Measurements from ENCODE around the gene RIGI.
A peak's percentile ranks its signal among the peaks of the same experiment; 100 is the strongest.
"Not testable (repeated sequence)": the region's sequence is repeated elsewhere in the genome, so short reads cannot be mapped to it uniquely, and the experiment has no call there.

The RIGI gene

GRCh38 chr9:32551276-32552051 lies 25.5 kb upstream of the RIGI start:
- H3K27ac Mint-ChIP-seq = peak overlapping the region; percentile 94
- intact Hi-C loops (cut with micrococcal nuclease) = loop anchor here (1.0 kb wide), 2 partner anchors 21 to 167 kb away; partner anchors contain the start of gene ACO1
- no peaks in the 10 kb centered on the region for H3K27me3 Mint-ChIP-seq
- no peaks in the 10 kb centered on the region for H3K9me3 Mint-ChIP-seq
- H3K36me3 Mint-ChIP-seq (ENCODE audit: low read depth) = peaks cover 61% of the 10 kb centered on the region
- H3K4me1 Mint-ChIP-seq (ENCODE audit: low read depth) = peaks cover 38% of the 10 kb centered on the region
- peak overlapping the region; percentile 83 for H3K4me3 Mint-ChIP-seq

- peaks cover 61% of the 10 kb centered on the region for H3K36me3 Mint-ChIP-seq (ENCODE audit: low read depth)
- H3K4me3 Mint-ChIP-seq = peak overlapping the region; percentile 83
- no peaks in the 10 kb centered on the region for H3K27me3 Mint-ChIP-seq
- peak overlapping the region; percentile 94 for H3K27ac Mint-ChIP-seq
- peaks cover 31% of the 10 kb centered on the region for H3K4me1 Mint-ChIP-seq (ENCODE audit: low read depth)
- H3K9me3 Mint-ChIP-seq = no peaks in the 10 kb centered on the region
- intact Hi-C loops (cut with micrococcal nuclease) = loop anchor here (1.0 kb wide), 1 partner anchor 24 kb away; the partner anchor contains the start of gene RIGI
Measured at GRCh38 chr9:32550562-32551275, 24.7 kb upstream of the RIGI start.

DNA sequence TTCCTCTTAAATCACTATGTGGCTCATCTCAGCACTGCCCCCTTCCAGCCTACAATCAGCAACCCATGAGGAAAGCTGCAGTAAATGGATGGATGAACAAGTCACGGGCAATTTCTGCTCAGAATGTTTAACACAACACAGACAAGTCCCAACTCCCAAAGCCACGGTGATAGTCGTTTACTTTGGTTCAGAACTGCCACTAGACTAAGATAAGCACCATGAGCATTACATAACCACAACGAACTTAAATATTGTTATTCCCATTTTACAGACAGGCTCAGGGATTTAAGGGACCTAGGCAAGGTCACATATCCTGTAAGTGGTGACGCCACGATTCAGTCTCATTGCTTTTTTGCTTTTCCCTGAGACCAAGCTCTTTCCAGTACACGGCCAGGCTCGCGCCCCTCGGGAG lies 24.2 kb upstream of the RIGI start:
- Mint-ChIP-seq H3K36me3 (ENCODE audit: low read depth) (peaks cover 61% of the 10 kb centered on the region), H3K27ac (peak overlapping the region; percentile 94), H3K9me3 (no peaks in the 10 kb centered on the region), H3K27me3 (no peaks in the 10 kb centered on the region), H3K4me1 (ENCODE audit: low read depth) (peaks cover 30% of the 10 kb centered on the region), H3K4me3 (peak overlapping the region; percentile 83)
- intact Hi-C loops (cut with micrococcal nuclease) = loop anchor here (1.0 kb wide), 1 partner anchor 24 kb away; the partner anchor contains the start of gene RIGI

DNA sequence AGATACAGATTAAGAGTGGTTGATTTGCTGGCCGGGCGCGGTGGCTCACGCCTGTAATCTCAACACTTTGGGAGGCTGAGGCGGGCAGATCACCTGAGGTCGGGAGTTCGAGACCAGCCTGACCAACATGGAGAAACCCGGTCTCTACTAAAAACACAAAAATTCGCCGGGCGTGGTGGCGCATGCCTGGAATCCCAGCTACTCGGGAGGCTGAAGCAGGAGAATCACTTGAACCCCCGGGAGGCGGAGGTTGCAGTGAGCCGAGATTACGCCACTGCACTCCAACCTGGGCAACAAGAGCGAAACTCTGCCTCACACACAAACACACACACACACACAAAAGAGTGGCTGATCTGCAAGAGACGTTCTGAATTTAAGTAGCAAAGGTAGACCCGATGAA lies 22.2 kb upstream of the RIGI start:
- H3K4me1 Mint-ChIP-seq (ENCODE audit: low read depth) = peaks cover 30% of the 10 kb centered on the region
- H3K27ac Mint-ChIP-seq; H3K27me3 Mint-ChIP-seq; H3K9me3 Mint-ChIP-seq; intact Hi-C loops (cut with micrococcal nuclease); H3K4me3 Mint-ChIP-seq: not testable (repeated sequence)
- H3K36me3 Mint-ChIP-seq (ENCODE audit: low read depth) = peaks cover 70% of the 10 kb centered on the region

GRCh38 chr9:32545884-32546283 lies 19.9 kb upstream of the RIGI start:
- Mint-ChIP-seq H3K4me3 (no peak overlapping the region), H3K27me3 (no peaks in the 10 kb centered on the region), H3K4me1 (ENCODE audit: low read depth) (peaks cover 25% of the 10 kb centered on the region), H3K36me3 (ENCODE audit: low read depth) (peaks cover 69% of the 10 kb centered on the region), H3K27ac (no peak overlapping the region), H3K9me3 (no peaks in the 10 kb centered on the region)
- intact Hi-C loops (cut with micrococcal nuclease) = no loop called here

- no peaks in the 10 kb centered on the region for H3K9me3 Mint-ChIP-seq
- peaks cover 55% of the 10 kb centered on the region for H3K36me3 Mint-ChIP-seq (ENCODE audit: low read depth)
- no peaks in the 10 kb centered on the region for H3K4me1 Mint-ChIP-seq (ENCODE audit: low read depth)
- no peak overlapping the region for H3K27ac Mint-ChIP-seq
- no peak overlapping the region for H3K4me3 Mint-ChIP-seq
- intact Hi-C loops (cut with micrococcal nuclease) = no loop called here
- H3K27me3 Mint-ChIP-seq = no peaks in the 10 kb centered on the region
Measured at GRCh38 chr9:32543047-32543446, 17.1 kb upstream of the RIGI start.

DNA sequence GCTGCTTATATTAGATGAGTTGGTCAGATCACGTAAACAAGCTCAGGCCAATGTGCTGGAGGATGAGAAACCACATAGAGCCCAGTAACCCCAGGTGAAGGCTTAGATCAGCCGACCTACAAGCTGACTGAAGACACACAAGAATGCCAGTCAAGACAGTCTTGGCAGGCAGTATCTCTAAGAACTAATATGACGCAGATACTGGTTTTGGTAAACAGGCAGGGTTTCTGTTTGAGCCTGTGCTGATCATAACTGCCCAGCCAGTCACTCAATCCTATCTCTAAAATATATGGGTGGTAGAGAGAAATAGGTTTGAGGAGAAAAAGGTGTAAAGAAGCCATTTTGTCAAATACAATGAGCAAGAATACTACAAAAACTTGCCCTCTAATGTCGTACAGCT lies 7.8 kb upstream of the RIGI start:
- Mint-ChIP-seq H3K27me3 (no peaks in the 10 kb centered on the region), H3K36me3 (ENCODE audit: low read depth) (peaks cover 35% of the 10 kb centered on the region), H3K4me1 (ENCODE audit: low read depth) (no peaks in the 10 kb centered on the region), H3K9me3 (no peaks in the 10 kb centered on the region), H3K27ac (no peak overlapping the region), H3K4me3 (no peak overlapping the region)
- intact Hi-C loops (cut with micrococcal nuclease) = no loop called here

GRCh38 chr9:32533336-32533735 lies 7.3 kb upstream of the RIGI start:
- intact Hi-C loops (cut with micrococcal nuclease) = no loop called here
- no peak overlapping the region for H3K4me3 Mint-ChIP-seq
- H3K4me1 Mint-ChIP-seq (ENCODE audit: low read depth) = no peaks in the 10 kb centered on the region
- no peaks in the 10 kb centered on the region for H3K9me3 Mint-ChIP-seq
- H3K36me3 Mint-ChIP-seq (ENCODE audit: low read depth) = peaks cover 37% of the 10 kb centered on the region
- no peak overlapping the region for H3K27ac Mint-ChIP-seq
- H3K27me3 Mint-ChIP-seq = no peaks in the 10 kb centered on the region

DNA sequence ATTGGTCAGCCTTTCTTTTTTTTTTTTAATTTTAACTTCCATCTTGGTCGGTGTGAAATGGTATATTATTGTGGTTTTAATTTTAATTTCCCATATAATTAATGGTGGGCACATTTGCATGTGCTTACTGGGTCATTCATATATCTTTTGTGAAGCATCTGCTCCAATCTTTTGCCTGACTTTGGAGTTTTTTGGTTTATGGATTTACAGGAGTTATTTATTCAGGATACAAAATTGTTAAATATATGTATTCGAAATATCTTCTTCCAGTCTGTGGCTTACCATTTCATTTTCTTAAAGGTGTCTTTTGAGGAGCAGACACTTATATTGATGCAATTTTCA lies 682 bp upstream of the RIGI start:
- Mint-ChIP-seq H3K4me3 (peak overlapping the region; percentile 78), H3K27me3 (no peaks in the 10 kb centered on the region), H3K9me3 (no peaks in the 10 kb centered on the region), H3K27ac (peak overlapping the region; percentile 90), H3K4me1 (ENCODE audit: low read depth) (peaks cover 25% of the 10 kb centered on the region), H3K36me3 (ENCODE audit: low read depth) (peaks cover 25% of the 10 kb centered on the region)
- intact Hi-C loops (cut with micrococcal nuclease) = loop anchor here (1.0 to 5.0 kb wide), 3 partner anchors 24 to 142 kb away; partner anchors contain the start of genes ACO1 and NDUFB6

- Mint-ChIP-seq H3K27me3 (no peaks in the 10 kb centered on the region), H3K36me3 (ENCODE audit: low read depth) (peaks cover 25% of the 10 kb centered on the region), H3K4me1 (ENCODE audit: low read depth) (peaks cover 25% of the 10 kb centered on the region), H3K27ac (peak overlapping the region; percentile 90), H3K4me3 (peak overlapping the region; percentile 78), H3K9me3 (no peaks in the 10 kb centered on the region)
- intact Hi-C loops (cut with micrococcal nuclease) = loop anchor here (1.0 to 5.0 kb wide), 3 partner anchors 25 to 141 kb away; partner anchors contain the start of genes ACO1 and NDUFB6
Measured at GRCh38 chr9:32525709-32526030, 326 bp downstream of the RIGI start.

DNA sequence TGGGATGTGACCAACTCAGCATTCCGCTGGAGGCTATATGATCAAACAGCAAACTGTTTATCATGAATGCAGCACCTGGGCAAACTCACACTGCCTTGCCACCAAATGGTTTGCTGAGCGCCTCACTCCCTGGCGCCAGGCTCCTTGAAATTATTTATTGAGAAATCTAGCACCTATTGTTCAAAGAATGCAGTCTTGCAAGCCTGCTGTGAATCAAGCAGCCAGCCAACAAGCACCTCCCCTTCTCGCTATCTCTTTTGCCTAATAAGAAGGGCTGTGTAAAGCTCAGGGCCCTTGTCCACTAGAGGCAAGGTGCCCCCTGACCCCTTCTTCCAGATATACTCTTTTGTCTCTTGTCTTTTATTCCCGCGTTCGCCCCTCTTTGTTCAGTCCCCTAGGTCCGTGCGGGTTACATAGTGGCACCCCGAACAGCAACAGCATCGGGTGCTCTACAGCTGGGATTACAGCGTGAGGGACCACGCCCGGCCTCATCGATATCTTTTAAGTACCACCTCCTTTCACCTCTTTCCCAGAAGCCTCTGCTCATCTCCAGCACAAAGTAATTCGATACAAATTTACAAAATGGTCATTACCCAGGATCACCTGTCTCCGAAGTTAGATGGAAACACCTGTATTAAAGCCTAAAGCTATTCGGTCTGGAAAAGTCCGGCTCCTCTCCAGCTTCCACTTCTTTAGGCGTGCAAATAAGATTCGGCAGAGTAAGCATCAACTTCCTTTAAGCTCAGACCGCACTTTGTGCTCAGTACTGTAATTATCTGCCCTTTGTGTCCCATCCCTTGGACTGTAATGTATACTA lies 896 bp downstream of the RIGI start:
- peak overlapping the region; percentile 78 for H3K4me3 Mint-ChIP-seq
- intact Hi-C loops (cut with micrococcal nuclease) = loop anchor here (5.0 kb wide), 1 partner anchor 47 kb away; the partner anchor contains the start of gene NDUFB6
- H3K36me3 Mint-ChIP-seq (ENCODE audit: low read depth) = peaks cover 25% of the 10 kb centered on the region
- H3K9me3 Mint-ChIP-seq = no peaks in the 10 kb centered on the region
- H3K4me1 Mint-ChIP-seq (ENCODE audit: low read depth) = peaks cover 25% of the 10 kb centered on the region
- peak overlapping the region; percentile 90 for H3K27ac Mint-ChIP-seq
- no peaks in the 10 kb centered on the region for H3K27me3 Mint-ChIP-seq

DNA sequence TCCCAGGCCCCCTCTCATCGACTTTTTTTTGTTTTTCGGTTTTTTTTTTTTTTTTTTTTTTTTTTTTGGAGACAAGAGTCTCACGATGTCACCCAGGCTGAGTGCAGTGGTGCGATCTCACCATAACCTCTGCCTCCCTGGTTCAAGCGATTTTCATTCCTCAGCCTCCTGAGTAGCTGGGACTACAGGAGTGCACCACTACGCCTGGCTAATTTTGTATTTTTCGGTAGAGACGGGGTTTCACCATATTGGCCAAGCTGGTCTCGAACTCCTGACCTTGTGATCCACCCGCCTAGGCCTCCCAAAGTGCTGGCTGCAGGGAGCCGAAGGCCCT lies 1.5 kb downstream of the RIGI start:
- intact Hi-C loops (cut with micrococcal nuclease); H3K27ac Mint-ChIP-seq; H3K27me3 Mint-ChIP-seq; H3K9me3 Mint-ChIP-seq: not testable (repeated sequence)
- Mint-ChIP-seq H3K4me1 (ENCODE audit: low read depth) (peaks cover 25% of the 10 kb centered on the region), H3K4me3 (peak overlapping the region; percentile 78), H3K36me3 (ENCODE audit: low read depth) (peaks cover 25% of the 10 kb centered on the region)

DNA sequence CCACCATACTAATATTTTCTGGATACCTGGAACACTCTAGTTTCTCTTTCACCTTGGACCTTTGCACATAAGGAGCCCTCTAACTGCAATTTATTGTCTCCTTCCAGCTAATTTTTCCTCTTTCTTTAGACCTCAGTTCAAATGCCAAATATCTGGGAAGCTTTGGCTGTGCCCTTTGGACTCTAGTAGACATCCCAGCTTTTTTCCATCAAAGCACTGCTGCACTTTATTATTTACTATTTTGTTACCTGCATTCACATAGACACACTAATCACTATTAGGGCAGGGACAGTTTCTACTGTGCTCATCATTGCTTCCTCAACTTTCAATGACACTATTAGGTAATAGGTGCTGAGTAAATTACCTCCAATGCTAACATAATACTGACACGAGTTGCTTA lies 2.1 kb downstream of the RIGI start:
- Mint-ChIP-seq H3K4me1 (ENCODE audit: low read depth) (peaks cover 25% of the 10 kb centered on the region), H3K4me3 (no peak overlapping the region), H3K27me3 (no peaks in the 10 kb centered on the region), H3K36me3 (ENCODE audit: low read depth) (peaks cover 25% of the 10 kb centered on the region), H3K9me3 (no peaks in the 10 kb centered on the region), H3K27ac (no peak overlapping the region)
- intact Hi-C loops (cut with micrococcal nuclease) = no loop called here

DNA sequence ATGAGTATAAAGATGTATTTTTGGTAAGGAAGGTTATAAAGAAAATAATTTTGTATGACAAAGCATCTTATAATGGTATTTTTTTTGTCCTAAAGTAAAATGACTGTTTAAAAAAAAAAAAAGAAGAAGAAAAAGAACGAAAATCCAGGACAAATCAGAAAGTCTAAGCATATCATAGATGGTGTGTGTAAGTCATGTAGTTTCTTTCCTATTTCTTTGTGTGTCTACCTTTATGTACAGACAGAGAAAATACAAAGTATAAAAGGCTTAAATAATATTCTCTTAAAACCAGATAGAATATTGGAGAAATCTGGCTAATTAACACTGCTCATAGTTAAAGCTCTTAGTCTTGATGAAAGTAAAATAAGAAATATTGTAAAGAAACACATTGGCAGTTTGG lies 7.7 kb downstream of the RIGI start:
- H3K27me3 Mint-ChIP-seq = no peaks in the 10 kb centered on the region
- no peak overlapping the region for H3K27ac Mint-ChIP-seq
- no peaks in the 10 kb centered on the region for H3K9me3 Mint-ChIP-seq
- H3K4me3 Mint-ChIP-seq = no peak overlapping the region
- intact Hi-C loops (cut with micrococcal nuclease) = no loop called here
- peaks cover 6% of the 10 kb centered on the region for H3K4me1 Mint-ChIP-seq (ENCODE audit: low read depth)
- peaks cover 7% of the 10 kb centered on the region for H3K36me3 Mint-ChIP-seq (ENCODE audit: low read depth)
